GM18526 (cell line): ENCODE results near the gene PRSS36.

ENCODE experiments used
- POLR2A ChIP-seq: IDR thresholded peaks from 3 replicates; pipeline ENCODE4 v1.6.1; 2011; ENCODE audit not compliant: insufficient read length; ENCODE audit errors: extremely low read depth

Gene PRSS36

GRCh38 chr16:31094424-31095120 is 55.3 kb downstream of the PRSS36 start, which contains the start of gene VKORC1:
Gene VKORC1, minus strand, starts transcription at chr16:31094797. Its CDS starts 68 bp downstream, at chr16:31094729.
- TF ChIP-seq POLR2A: peak; percentile 64

DNA sequence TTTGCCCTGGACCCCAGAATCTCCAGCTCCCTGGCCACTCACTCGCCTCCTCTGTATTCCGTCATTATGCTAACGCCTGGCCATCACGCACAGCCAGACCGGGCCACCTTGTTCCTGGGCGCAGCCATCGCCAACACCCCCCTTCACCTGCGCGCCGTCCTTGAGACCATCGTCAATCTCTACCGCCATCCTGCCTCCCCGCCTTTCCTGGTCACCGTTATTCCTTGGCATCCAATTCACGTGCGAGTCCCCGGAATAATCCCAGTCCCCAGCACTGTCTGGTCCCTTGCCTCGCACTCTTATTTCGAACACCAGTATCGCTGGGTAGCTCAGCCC is 55.8 kb downstream of the PRSS36 start:
- TF ChIP-seq POLR2A: no peak

- TF ChIP-seq POLR2A: no peak
These were observed 56.6 kb downstream of the PRSS36 start for GRCh38 chr16:31093132-31093703.

GRCh38 chr16:31092330-31092729 is 57.5 kb downstream of the PRSS36 start:
- no peak for TF ChIP-seq POLR2A

GRCh38 chr16:31090540-31090939 is 59.3 kb downstream of the PRSS36 start:
- TF ChIP-seq POLR2A: no peak

DNA sequence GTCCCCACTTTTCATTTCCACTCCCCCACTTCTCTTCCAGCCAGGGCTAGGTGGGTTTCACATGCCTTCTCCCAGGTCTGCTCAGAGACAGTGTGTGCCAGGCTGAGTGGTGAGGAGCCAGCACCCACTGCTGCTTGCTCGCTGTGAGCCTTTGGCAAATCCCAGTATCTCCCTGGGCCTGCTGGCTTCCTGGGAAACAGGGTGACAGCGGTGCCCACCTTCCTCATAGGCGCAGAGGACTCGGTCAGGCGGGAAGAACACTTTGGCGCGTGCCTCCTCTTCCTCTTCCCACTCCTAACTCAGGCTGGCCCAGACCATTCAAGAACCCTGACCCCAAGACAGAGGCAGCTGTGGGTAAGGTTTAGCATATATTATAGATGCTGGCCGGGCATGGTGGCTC is 60.7 kb downstream of the PRSS36 start:
- TF ChIP-seq POLR2A: no peak
